DND-41 (cell line): ENCODE results near the gene UVRAG.

Experiments
- ATAC-seq: fragments of 200-7000 bp; cut with Tn5 transposase; 3 replicates; pipeline ENCODE4 v1.9.1; 2021; ENCODE audit warnings: low read depth; ENCODE audit not compliant: insufficient read depth
- DNase-seq: peaks from one replicate; pipeline ENCODE4 v3.0.0-alpha.2; 2020
- H2AFZ ChIP-seq: 2 replicates; pipeline ENCODE4 v1.6.0; 2012; ENCODE audit warnings: low read depth, low read length
- H3K27ac ChIP-seq: 2 replicates; pipeline ENCODE4 v1.5.1; 2012; ENCODE audit warnings: low read length, inconsistent platforms
- H3K27me3 ChIP-seq: fragments of 200-600 bp; sonication (generic); 2 replicates; pipeline ENCODE4 v1.6.0; 2012; ENCODE audit warnings: low read length, mild to moderate bottlenecking, inconsistent platforms; ENCODE audit not compliant: insufficient read depth, poor library complexity
- H3K36me3 ChIP-seq: 2 replicates; pipeline ENCODE4 v1.5.1; 2012; ENCODE audit warnings: low read length, inconsistent platforms; ENCODE audit not compliant: insufficient read depth
- H3K4me1 ChIP-seq: 2 replicates; pipeline ENCODE4 v1.5.1; 2012; ENCODE audit warnings: mild to moderate bottlenecking, low read length; ENCODE audit not compliant: insufficient read depth
- H3K4me2 ChIP-seq: 2 replicates; pipeline ENCODE4 v1.6.0; 2012; ENCODE audit warnings: mild to moderate bottlenecking, moderate library complexity, low read length, inconsistent platforms; ENCODE audit not compliant: insufficient read depth
- H3K4me3 ChIP-seq, 2 experiments: fragments of 200-600 bp in 1 of 2; shearing (Covaris generic) in 1 of 2; 2 replicates each; pipeline ENCODE4 v1.5.1; 2012 to 2016; ENCODE audit warnings: inconsistent platforms in 2 of 2, low read length in 2 of 2, mild to moderate bottlenecking in 2 of 2, low read depth in 1 of 2, moderate library complexity in 1 of 2
- H3K79me2 ChIP-seq: 2 replicates; pipeline ENCODE4 v1.6.0; 2012; ENCODE audit warnings: low read length, inconsistent platforms; ENCODE audit not compliant: insufficient read depth
- H3K9ac ChIP-seq: 2 replicates; pipeline ENCODE4 v1.6.0; 2012; ENCODE audit warnings: low read depth, mild to moderate bottlenecking, inconsistent platforms, low read length, moderate library complexity
- H3K9me3 ChIP-seq: 2 replicates; pipeline ENCODE4 v1.5.1; 2012; ENCODE audit warnings: low read length, moderate library complexity, mild to moderate bottlenecking, inconsistent platforms; ENCODE audit not compliant: insufficient read depth, severe bottlenecking
- H4K20me1 ChIP-seq: 2 replicates; pipeline ENCODE4 v1.6.0; 2012; ENCODE audit warnings: low read length; ENCODE audit not compliant: insufficient read depth
- EZH2 ChIP-seq: IDR thresholded peaks from 3 replicates; pipeline ENCODE4 v1.6.1; 2012; ENCODE audit warnings: borderline replicate concordance, low read depth, mild to moderate bottlenecking, moderate library complexity, low read length, inconsistent platforms; ENCODE audit not compliant: severe bottlenecking
- TF ChIP-seq, protein P1 (sequence below): IDR thresholded peaks from 2 replicates; pipeline ENCODE4 v1.5.1; 2012; ENCODE audit warnings: borderline replicate concordance, low read length, moderate library complexity, mild to moderate bottlenecking; ENCODE audit not compliant: poor library complexity, severe bottlenecking; ENCODE audit errors: extremely low read depth

The UVRAG gene

DNA sequence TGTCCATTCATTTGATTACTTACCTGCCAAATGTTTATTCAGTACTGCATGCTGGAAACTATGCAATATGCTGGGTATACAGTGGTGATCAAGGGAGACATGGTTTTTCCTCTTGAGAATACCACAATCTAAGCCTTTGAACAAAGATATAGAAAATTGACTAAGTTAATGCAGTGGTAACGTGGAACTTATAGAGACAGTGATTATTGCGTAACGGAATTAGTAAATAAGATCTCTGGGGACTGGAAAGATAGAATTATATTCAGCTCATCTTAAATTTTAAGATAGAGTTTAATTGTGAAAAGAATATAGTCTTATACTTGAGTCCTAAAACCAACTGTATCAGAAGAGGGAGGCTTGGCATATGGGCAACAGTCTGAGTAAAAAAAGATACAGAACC, 129.5 kb downstream of the UVRAG start:
- Histone ChIP-seq H3K36me3 (no peaks in the 10 kb centered on the region), H3K4me1 (peaks cover 19% of the 10 kb centered on the region), H3K79me2 (no peaks in the 10 kb centered on the region), H3K9ac (no peak overlapping the region), H3K4me3 (no peak overlapping the region), H4K20me1 (peaks cover 14% of the 10 kb centered on the region), H3K27ac (no peak overlapping the region), H3K27me3 (no peaks in the 10 kb centered on the region), H3K4me2 (no peak overlapping the region), H2AFZ (no peak overlapping the region), H3K9me3 (no peaks in the 10 kb centered on the region)
- DNase-seq: no peak
- ATAC-seq: no peak
- no peak for TF ChIP-seq EZH2
- TF ChIP-seq, protein P1, sequence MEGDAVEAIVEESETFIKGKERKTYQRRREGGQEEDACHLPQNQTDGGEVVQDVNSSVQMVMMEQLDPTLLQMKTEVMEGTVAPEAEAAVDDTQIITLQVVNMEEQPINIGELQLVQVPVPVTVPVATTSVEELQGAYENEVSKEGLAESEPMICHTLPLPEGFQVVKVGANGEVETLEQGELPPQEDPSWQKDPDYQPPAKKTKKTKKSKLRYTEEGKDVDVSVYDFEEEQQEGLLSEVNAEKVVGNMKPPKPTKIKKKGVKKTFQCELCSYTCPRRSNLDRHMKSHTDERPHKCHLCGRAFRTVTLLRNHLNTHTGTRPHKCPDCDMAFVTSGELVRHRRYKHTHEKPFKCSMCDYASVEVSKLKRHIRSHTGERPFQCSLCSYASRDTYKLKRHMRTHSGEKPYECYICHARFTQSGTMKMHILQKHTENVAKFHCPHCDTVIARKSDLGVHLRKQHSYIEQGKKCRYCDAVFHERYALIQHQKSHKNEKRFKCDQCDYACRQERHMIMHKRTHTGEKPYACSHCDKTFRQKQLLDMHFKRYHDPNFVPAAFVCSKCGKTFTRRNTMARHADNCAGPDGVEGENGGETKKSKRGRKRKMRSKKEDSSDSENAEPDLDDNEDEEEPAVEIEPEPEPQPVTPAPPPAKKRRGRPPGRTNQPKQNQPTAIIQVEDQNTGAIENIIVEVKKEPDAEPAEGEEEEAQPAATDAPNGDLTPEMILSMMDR: no peak

DNA sequence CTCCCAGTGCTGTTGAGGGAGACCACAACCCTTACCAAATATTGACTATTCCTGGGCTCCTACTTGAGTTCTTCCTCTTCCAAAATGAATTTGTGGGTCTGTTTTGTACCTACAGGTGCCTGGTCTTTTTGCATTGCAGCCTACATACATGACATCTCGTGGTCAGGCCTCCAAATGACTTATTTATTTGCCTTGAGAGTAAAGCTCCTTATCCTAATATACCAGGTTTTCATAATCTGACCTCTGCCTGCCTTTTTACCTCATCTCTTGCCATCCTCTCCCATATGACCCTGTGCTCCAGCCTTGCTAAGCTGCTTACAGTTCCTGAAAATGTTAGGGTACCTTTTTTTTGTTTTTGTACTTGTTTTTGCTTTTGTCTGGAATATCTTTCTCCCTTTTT, 130.4 kb downstream of the UVRAG start:
- Histone ChIP-seq H3K4me2 (no peak overlapping the region), H3K9me3 (no peaks in the 10 kb centered on the region), H2AFZ (no peak overlapping the region), H3K36me3 (no peaks in the 10 kb centered on the region), H3K27me3 (no peaks in the 10 kb centered on the region), H3K4me3 (no peak overlapping the region), H3K4me1 (peaks cover 19% of the 10 kb centered on the region), H4K20me1 (peaks cover 14% of the 10 kb centered on the region), H3K79me2 (peaks cover 2% of the 10 kb centered on the region; the same call in 1 of the 2 replicates), H3K27ac (no peak overlapping the region), H3K9ac (no peak overlapping the region)
- DNase-seq: no peak
- TF ChIP-seq, protein P1: no peak
- no peak for TF ChIP-seq EZH2
- ATAC-seq: no peak

DNA sequence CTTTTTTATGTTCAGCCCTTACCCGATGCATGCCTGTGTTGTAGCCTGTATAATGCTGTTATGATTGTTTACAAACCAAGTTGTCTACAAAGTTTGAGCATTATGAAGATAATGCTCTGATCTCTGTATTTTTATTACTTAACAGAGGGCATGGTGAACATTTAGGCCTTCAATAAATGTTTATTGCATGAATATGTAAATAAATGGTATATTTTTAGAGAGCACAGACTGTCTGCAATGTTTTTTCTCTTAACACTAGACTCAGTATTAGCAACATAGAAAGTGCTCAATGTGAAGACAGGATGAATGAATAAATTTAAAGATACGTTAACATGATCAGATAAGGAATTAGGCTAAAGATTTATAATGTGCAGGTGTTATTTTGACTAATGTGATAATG, 130.9 kb downstream of the UVRAG start:
- H3K4me2 ChIP-seq: no peak overlapping the region
- DNase-seq (no peak), ATAC-seq (no peak)
- no peaks in the 10 kb centered on the region for H3K27me3 ChIP-seq
- no peaks in the 10 kb centered on the region for H3K36me3 ChIP-seq
- no peak overlapping the region for H3K4me3 ChIP-seq
- H3K27ac ChIP-seq: no peak overlapping the region
- no peak overlapping the region for H3K9ac ChIP-seq
- no peak for TF ChIP-seq EZH2
- TF ChIP-seq, protein P1: no peak
- peaks cover 19% of the 10 kb centered on the region for H3K4me1 ChIP-seq
- H3K9me3 ChIP-seq: no peaks in the 10 kb centered on the region
- H4K20me1 ChIP-seq: peaks cover 14% of the 10 kb centered on the region
- H3K79me2 ChIP-seq: peaks cover 2% of the 10 kb centered on the region; the same call in 1 of the 2 replicates
- H2AFZ ChIP-seq: no peak overlapping the region
